ENCODE results near the gene FATE1.

DNA sequence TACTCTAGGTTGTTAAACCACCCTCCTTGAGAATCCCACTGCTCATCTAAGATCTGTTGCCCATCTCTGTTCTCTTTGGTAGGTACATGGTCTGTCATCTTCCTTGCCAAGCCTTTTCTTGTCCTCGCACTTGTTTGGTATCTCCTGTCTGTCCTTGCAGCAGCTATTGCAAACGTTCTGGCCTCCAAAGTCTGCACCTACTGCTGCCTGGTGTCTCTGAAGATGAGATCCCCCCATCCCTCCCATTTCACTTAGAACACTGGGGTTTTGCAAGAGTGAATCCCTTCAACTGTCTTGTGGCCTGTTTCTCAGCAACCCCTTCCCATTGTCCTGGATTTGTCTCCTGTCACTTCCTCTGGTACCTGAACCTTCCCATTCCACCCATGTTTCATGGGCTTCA, 19.4 kb downstream of the FATE1 start:
- TF ChIP-seq POLR2A (IDR thresholded peaks at IDR 0.05; ENCODE audit: low read length) (no peak), GATA1 (IDR thresholded peaks at IDR 0.05; ENCODE audit: low read depth, low read length) (no peak)

Data from erythroblast (primary cell).